SK-N-SH treated with all-trans-retinoic acid at 6 μM for 48 hours (cell line): Measurements from ENCODE around the gene TRIB2.

Source experiments
- ARNTL ChIP-seq: fragments of 450-650 bp; formaldehyde crosslinking; IDR thresholded peaks from 2 replicates; pipeline ENCODE4 v1.5.0; 2020; ENCODE audit warnings: low read depth, mild to moderate bottlenecking, moderate library complexity, borderline replicate concordance
- CREB5 ChIP-seq: fragments of 250-450 bp; sonication (Bioruptor Pico); IDR thresholded peaks from 2 replicates; pipeline ENCODE4 v1.5.1; 2020; ENCODE audit warnings: low read depth, mild to moderate bottlenecking, moderate library complexity
- CSDC2 ChIP-seq: fragments of 250-450 bp; sonication (Bioruptor Pico); IDR thresholded peaks from 2 replicates; pipeline ENCODE4 v1.5.0; 2020; ENCODE audit warnings: mild to moderate bottlenecking, moderate library complexity
- ESRRG ChIP-seq: fragments of 250-450 bp; sonication (Bioruptor Pico); IDR thresholded peaks from 2 replicates; pipeline ENCODE4 v1.6.1; 2021; ENCODE audit warnings: mild to moderate bottlenecking
- ISL1 ChIP-seq: fragments of 250-450 bp; sonication (Bioruptor Pico); IDR thresholded peaks from 2 replicates; pipeline ENCODE4 v2.1.2; 2022; ENCODE audit warnings: mild to moderate bottlenecking, moderate library complexity
- PPARA ChIP-seq: fragments of 250-450 bp; sonication (Bioruptor Pico); IDR thresholded peaks from 2 replicates; pipeline ENCODE4 v1.5.0; 2020; ENCODE audit warnings: mild to moderate bottlenecking, borderline replicate concordance
- SNAI2 ChIP-seq: fragments of 250-450 bp; sonication (Bioruptor Pico); IDR thresholded peaks from 2 replicates; pipeline ENCODE4 v1.5.0; 2020; ENCODE audit warnings: mild to moderate bottlenecking, moderate library complexity
- TSHZ2 ChIP-seq: fragments of 250-450 bp; sonication (Bioruptor Pico); IDR thresholded peaks from 2 replicates; pipeline ENCODE4 v1.5.0; 2020; ENCODE audit warnings: mild to moderate bottlenecking, moderate library complexity
- ZC3H10 ChIP-seq: fragments of 250-450 bp; sonication (Bioruptor Pico); IDR thresholded peaks from 2 replicates; pipeline ENCODE4 v1.5.1; 2021; ENCODE audit warnings: mild to moderate bottlenecking, moderate library complexity
- ZFP3 ChIP-seq: fragments of 250-450 bp; sonication (Bioruptor Pico); IDR thresholded peaks from 2 replicates; pipeline ENCODE4 v1.5.0; 2020; ENCODE audit warnings: mild to moderate bottlenecking, moderate library complexity
- ZNF565 ChIP-seq: fragments of 450-650 bp; formaldehyde crosslinking; conservative IDR thresholded peaks from 2 replicates; pipeline ENCODE4 v1.5.0; 2020; ENCODE audit warnings: low read depth, mild to moderate bottlenecking, moderate library complexity
- TF ChIP-seq, protein P1 (sequence below): fragments of 250-450 bp; sonication (Bioruptor Pico); IDR thresholded peaks from 2 replicates; pipeline ENCODE4 v1.8.0; 2021; ENCODE audit warnings: low read depth, mild to moderate bottlenecking, moderate library complexity, borderline replicate concordance
- TF ChIP-seq, protein P2 (sequence below): fragments of 250-450 bp; sonication (Bioruptor Pico); IDR thresholded peaks from 2 replicates; pipeline ENCODE4 v1.8.0; 2020; ENCODE audit warnings: mild to moderate bottlenecking, moderate library complexity, borderline replicate concordance

- TF ChIP-seq ZFP3 (CRISPR knock-in tag) (no peak), ARNTL (CRISPR knock-in tag) (no peak), ESRRG (CRISPR knock-in tag) (no peak), PPARA (CRISPR knock-in tag) (no peak), CSDC2 (no peak), CREB5 (CRISPR knock-in tag) (no peak), ISL1 (CRISPR knock-in tag) (no peak), SNAI2 (CRISPR knock-in tag) (no peak), TSHZ2 (CRISPR knock-in tag) (no peak), ZNF565 (CRISPR knock-in tag) (no peak), ZC3H10 (no peak)
- TF ChIP-seq, protein P1, sequence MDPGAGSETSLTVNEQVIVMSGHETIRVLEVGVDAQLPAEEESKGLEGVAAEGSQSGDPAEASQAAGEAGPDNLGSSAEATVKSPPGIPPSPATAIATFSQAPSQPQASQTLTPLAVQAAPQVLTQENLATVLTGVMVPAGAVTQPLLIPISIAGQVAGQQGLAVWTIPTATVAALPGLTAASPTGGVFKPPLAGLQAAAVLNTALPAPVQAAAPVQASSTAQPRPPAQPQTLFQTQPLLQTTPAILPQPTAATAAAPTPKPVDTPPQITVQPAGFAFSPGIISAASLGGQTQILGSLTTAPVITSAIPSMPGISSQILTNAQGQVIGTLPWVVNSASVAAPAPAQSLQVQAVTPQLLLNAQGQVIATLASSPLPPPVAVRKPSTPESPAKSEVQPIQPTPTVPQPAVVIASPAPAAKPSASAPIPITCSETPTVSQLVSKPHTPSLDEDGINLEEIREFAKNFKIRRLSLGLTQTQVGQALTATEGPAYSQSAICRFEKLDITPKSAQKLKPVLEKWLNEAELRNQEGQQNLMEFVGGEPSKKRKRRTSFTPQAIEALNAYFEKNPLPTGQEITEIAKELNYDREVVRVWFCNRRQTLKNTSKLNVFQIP (CRISPR knock-in tag) = no peak
- TF ChIP-seq, protein P2, sequence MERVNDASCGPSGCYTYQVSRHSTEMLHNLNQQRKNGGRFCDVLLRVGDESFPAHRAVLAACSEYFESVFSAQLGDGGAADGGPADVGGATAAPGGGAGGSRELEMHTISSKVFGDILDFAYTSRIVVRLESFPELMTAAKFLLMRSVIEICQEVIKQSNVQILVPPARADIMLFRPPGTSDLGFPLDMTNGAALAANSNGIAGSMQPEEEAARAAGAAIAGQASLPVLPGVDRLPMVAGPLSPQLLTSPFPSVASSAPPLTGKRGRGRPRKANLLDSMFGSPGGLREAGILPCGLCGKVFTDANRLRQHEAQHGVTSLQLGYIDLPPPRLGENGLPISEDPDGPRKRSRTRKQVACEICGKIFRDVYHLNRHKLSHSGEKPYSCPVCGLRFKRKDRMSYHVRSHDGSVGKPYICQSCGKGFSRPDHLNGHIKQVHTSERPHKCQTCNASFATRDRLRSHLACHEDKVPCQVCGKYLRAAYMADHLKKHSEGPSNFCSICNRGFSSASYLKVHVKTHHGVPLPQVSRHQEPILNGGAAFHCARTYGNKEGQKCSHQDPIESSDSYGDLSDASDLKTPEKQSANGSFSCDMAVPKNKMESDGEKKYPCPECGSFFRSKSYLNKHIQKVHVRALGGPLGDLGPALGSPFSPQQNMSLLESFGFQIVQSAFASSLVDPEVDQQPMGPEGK (CRISPR knock-in tag) = no peak
Observed at GRCh38 chr2:12718711-12719399, 2.1 kb downstream of the TRIB2 start.
